Activated naive CD8-positive, alpha-beta T cell treated with anti-CD3 and anti-CD28 coated beads, Interleukin-2, amount 50 U/mL, for 16 hours (primary cell): ENCODE results near the gene PLCB4.

Experiments
- DNase-seq: peaks from one replicate; pipeline ENCODE4 v3.0.0-alpha.2; 2020; ENCODE audit warnings: low read depth, low spot score

Gene PLCB4

GRCh38 chr20:9269280-9269971 lies 200.5 kb downstream of the PLCB4 start:
- no peak for DNase-seq

- DNase-seq = no peak
These were observed 201.9 kb downstream of the PLCB4 start for GRCh38 chr20:9270831-9271230.

GRCh38 chr20:9276966-9277468 lies 208.1 kb downstream of the PLCB4 start:
- DNase-seq = no peak

- DNase-seq = no peak
These were observed 211.1 kb downstream of the PLCB4 start for GRCh38 chr20:9279918-9280401.

- no peak for DNase-seq
These were observed 211.8 kb downstream of the PLCB4 start for GRCh38 chr20:9280666-9281065.

GRCh38 chr20:9281803-9282202 lies 212.9 kb downstream of the PLCB4 start:
- DNase-seq = no peak

- DNase-seq = no peak
These were observed 216.7 kb downstream of the PLCB4 start for GRCh38 chr20:9285617-9286016.

GRCh38 chr20:9286501-9287461 lies 217.9 kb downstream of the PLCB4 start:
- no peak for DNase-seq

GRCh38 chr20:9287826-9288225 lies 218.9 kb downstream of the PLCB4 start:
- no peak for DNase-seq

GRCh38 chr20:9290331-9290730 lies 221.4 kb downstream of the PLCB4 start:
- DNase-seq = no peak

- DNase-seq = no peak
These were observed 224.3 kb downstream of the PLCB4 start for GRCh38 chr20:9293145-9293544.

- no peak for DNase-seq
These were observed 225.2 kb downstream of the PLCB4 start for GRCh38 chr20:9294041-9294440.

GRCh38 chr20:9298906-9299305 lies 230.0 kb downstream of the PLCB4 start:
- DNase-seq = no peak

GRCh38 chr20:9300080-9300479 lies 231.2 kb downstream of the PLCB4 start:
- DNase-seq = no peak

- DNase-seq = no peak
These were observed 231.6 kb downstream of the PLCB4 start for GRCh38 chr20:9300534-9300933.

GRCh38 chr20:9301129-9302090 lies 232.5 kb downstream of the PLCB4 start:
- no peak for DNase-seq

GRCh38 chr20:9302091-9302462 lies 233.2 kb downstream of the PLCB4 start:
- DNase-seq = no peak

GRCh38 chr20:9306521-9306920 lies 237.6 kb downstream of the PLCB4 start:
- DNase-seq = no peak

GRCh38 chr20:9308056-9308455 lies 239.2 kb downstream of the PLCB4 start:
- DNase-seq = no peak

- DNase-seq = no peak
These were observed 242.2 kb downstream of the PLCB4 start for GRCh38 chr20:9311132-9311531.

GRCh38 chr20:9319687-9320384 lies 250.9 kb downstream of the PLCB4 start:
- DNase-seq = no peak
